Measurements from ENCODE around the gene COL5A1. TPM values are rescaled to one million over a fixed set of nuclear protein-coding genes. Genes with fewer than 3 reads are reported as not detected.

The COL5A1 gene
- total RNA-seq, 4 donors from 2014 or later = 8.4 to 14.7 (median 11.3) TPM

DNA sequence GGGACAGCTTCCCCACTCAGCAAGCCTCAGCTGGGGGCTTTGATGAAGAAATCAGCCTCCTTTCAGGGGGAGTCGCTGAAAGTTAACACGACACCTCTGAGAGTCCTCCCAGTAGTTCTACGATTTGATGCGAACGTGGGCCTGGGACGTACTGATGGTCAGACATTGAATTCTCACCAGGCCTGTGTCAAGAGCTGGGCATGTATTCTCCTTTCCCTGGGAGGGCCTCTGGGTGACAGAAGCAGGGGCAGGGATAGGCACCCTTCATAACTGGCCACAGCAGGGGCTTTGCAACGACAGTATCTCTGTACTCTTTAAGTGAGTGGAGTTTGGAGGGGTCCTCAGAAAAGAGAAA, 15.6 kb upstream of the COL5A1 start:
- 94 to 96% methylated on average over 7 of the region's 7 CpGs for WGBS, 2 donors
- no peak overlapping the region for H3K4me3 ChIP-seq (ENCODE audit: low read depth, poor library complexity, severe bottlenecking)
- TF ChIP-seq POLR2A (IDR thresholded peaks at IDR 0.05) = no peak
- TF ChIP-seq, protein P1, sequence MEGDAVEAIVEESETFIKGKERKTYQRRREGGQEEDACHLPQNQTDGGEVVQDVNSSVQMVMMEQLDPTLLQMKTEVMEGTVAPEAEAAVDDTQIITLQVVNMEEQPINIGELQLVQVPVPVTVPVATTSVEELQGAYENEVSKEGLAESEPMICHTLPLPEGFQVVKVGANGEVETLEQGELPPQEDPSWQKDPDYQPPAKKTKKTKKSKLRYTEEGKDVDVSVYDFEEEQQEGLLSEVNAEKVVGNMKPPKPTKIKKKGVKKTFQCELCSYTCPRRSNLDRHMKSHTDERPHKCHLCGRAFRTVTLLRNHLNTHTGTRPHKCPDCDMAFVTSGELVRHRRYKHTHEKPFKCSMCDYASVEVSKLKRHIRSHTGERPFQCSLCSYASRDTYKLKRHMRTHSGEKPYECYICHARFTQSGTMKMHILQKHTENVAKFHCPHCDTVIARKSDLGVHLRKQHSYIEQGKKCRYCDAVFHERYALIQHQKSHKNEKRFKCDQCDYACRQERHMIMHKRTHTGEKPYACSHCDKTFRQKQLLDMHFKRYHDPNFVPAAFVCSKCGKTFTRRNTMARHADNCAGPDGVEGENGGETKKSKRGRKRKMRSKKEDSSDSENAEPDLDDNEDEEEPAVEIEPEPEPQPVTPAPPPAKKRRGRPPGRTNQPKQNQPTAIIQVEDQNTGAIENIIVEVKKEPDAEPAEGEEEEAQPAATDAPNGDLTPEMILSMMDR (IDR thresholded peaks at IDR 0.05) = no peak
- peak in 1 of 2 donors; percentile 59 for DNase-seq (ENCODE audit: low spot score in 2 of 2)
- intact Hi-C loops (cut with DNase I; ENCODE audit: low total_unique reads) = no loop called here

GRCh38 chr9:134626571-134627416, 14.8 kb upstream of the COL5A1 start:
- peak in 1 of 2 donors; percentile 66 for DNase-seq (ENCODE audit: low spot score in 2 of 2)
- no peak overlapping the region for H3K4me3 ChIP-seq (ENCODE audit: low read depth, poor library complexity, severe bottlenecking)
- WGBS, 2 donors = 77 to 89% methylated on average over 16 to 19 of the region's 19 CpGs
- TF ChIP-seq POLR2A (IDR thresholded peaks at IDR 0.05) = no peak
- TF ChIP-seq, protein P1 (IDR thresholded peaks at IDR 0.05) = no peak
- intact Hi-C loops (cut with DNase I; ENCODE audit: low total_unique reads) = no loop called here

DNA sequence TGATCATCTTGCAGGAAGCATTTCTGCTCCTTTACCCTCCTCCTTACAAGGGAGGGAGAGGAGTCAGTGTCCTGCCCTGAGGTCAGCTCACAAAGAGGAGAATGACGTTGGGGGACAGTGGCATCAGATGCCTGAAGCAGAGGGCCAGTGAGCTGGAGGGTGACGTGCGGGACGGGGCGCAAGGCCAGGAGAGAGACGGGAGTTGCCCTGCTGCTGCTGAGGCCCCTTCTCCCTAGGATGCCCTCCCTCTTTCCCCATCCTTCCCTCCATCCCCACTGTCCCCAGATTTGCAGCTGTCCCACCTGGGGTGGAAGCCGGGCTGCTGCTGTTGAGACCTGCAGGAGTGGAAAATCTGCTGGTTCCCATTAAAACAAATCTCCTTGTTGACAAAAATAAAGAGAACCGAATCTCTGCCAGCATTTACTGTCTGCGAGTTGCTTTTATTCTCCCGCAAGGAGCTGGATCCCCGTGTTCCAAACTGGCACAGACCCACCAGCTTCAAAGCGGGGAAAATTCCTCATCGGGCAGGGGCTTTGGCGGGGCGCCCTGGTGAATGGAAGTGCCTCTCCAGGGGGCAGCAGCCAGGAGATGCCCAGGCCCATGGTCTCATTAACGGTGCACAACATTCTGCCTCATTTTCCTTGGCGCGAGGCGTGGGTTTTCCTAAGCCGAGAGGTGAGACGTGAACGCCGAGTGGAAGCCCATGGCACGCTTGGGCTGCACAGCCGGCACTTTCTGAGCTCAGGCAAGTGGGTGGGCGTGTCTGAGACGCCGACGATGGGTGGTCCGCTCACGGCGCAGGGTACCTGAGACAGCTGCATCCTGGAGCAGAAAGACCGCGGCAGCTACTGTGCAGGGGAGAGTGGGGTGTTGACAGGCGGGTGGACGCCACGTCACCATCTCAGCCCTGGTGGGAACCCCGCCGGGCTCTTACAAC, 13.9 kb upstream of the COL5A1 start:
- peak in 1 of 2 donors; percentile 83 for DNase-seq (ENCODE audit: low spot score in 2 of 2)
- no peak overlapping the region for H3K4me3 ChIP-seq (ENCODE audit: low read depth, poor library complexity, severe bottlenecking)
- intact Hi-C loops (cut with DNase I; ENCODE audit: low total_unique reads) = no loop called here
- 61 to 64% methylated on average over 39 of the region's 39 CpGs for WGBS, 2 donors
- TF ChIP-seq, protein P1 (IDR thresholded peaks at IDR 0.05) = no peak
- TF ChIP-seq POLR2A (IDR thresholded peaks at IDR 0.05) = no peak

DNA sequence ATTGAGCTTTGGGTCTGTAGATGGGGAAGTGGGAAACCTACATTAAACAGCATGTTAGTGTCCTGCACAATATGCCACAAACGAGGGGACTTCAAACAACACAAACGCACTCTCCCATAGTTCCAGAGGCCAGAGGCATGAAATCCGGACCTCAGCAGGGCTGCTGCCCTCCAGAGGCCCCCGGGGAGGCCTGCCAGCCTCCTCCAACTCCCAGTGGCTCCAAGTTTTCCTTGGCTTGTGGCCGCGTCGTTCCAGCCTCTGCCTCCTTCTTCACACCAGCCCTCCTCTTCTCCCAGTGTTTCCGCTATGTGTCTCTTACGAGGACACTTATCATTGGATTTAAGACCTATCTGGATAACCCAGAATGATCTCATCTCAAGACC, 13.3 kb upstream of the COL5A1 start:
- 80 to 85% methylated on average over 9 of the region's 9 CpGs for WGBS, 2 donors
- no peak for TF ChIP-seq POLR2A (IDR thresholded peaks at IDR 0.05)
- TF ChIP-seq, protein P1 (IDR thresholded peaks at IDR 0.05) = no peak
- intact Hi-C loops (cut with DNase I; ENCODE audit: low total_unique reads) = no loop called here
- H3K4me3 ChIP-seq (ENCODE audit: low read depth, poor library complexity, severe bottlenecking) = no peak overlapping the region
- DNase-seq (ENCODE audit: low spot score in 2 of 2) = peak in 1 of 2 donors; percentile 26

GRCh38 chr9:134629061-134629585, 12.5 kb upstream of the COL5A1 start:
- TF ChIP-seq, protein P1 (IDR thresholded peaks at IDR 0.05) = no peak
- TF ChIP-seq POLR2A (IDR thresholded peaks at IDR 0.05) = no peak
- H3K4me3 ChIP-seq (ENCODE audit: low read depth, poor library complexity, severe bottlenecking) = no peak overlapping the region
- 88 to 91% methylated on average over 16 to 21 of the region's 21 CpGs for WGBS, 2 donors
- intact Hi-C loops (cut with DNase I; ENCODE audit: low total_unique reads) = no loop called here
- DNase-seq (ENCODE audit: low spot score in 2 of 2) = peak in 1 of 2 donors; percentile 81
